HG03060 (cell line): Measurements from ENCODE around the gene ARHGEF28.

ENCODE experiments used
- ATAC-seq: cut with Tn5 transposase; IDR thresholded peaks from one replicate; pipeline ENCODE4 v1.9.1; 2021; ENCODE audit warnings: low read depth, moderate number of reproducible peaks; ENCODE audit not compliant: unreplicated experiment

ARHGEF28 gene

GRCh38 chr5:73727470-73727869 lies 101.5 kb downstream of the ARHGEF28 start:
- ATAC-seq = no peak

- no peak for ATAC-seq
Observed at GRCh38 chr5:73728493-73729273, 102.7 kb downstream of the ARHGEF28 start.

GRCh38 chr5:73729329-73729728 lies 103.3 kb downstream of the ARHGEF28 start:
- ATAC-seq = no peak

- no peak for ATAC-seq
Observed at GRCh38 chr5:73732045-73732444, 106.0 kb downstream of the ARHGEF28 start.

GRCh38 chr5:73733219-73733618 lies 107.2 kb downstream of the ARHGEF28 start:
- no peak for ATAC-seq

GRCh38 chr5:73735032-73735734 lies 109.2 kb downstream of the ARHGEF28 start:
- no peak for ATAC-seq

- ATAC-seq = no peak
Observed at GRCh38 chr5:73739650-73740049, 113.7 kb downstream of the ARHGEF28 start.

- no peak for ATAC-seq
Observed at GRCh38 chr5:73740274-73740790, 114.3 kb downstream of the ARHGEF28 start.

- ATAC-seq = no peak
Observed at GRCh38 chr5:73743161-73743560, 117.2 kb downstream of the ARHGEF28 start.

GRCh38 chr5:73745836-73746235 lies 119.8 kb downstream of the ARHGEF28 start:
- ATAC-seq = no peak

- no peak for ATAC-seq
Observed at GRCh38 chr5:73746608-73747007, 120.6 kb downstream of the ARHGEF28 start.

- no peak for ATAC-seq
Observed at GRCh38 chr5:73747696-73748380, 121.8 kb downstream of the ARHGEF28 start.

- no peak for ATAC-seq
Observed at GRCh38 chr5:73748510-73749400, 122.8 kb downstream of the ARHGEF28 start.

- ATAC-seq = no peak
Observed at GRCh38 chr5:73749485-73750270, 123.7 kb downstream of the ARHGEF28 start.

- ATAC-seq = no peak
Observed at GRCh38 chr5:73751254-73751914, 125.4 kb downstream of the ARHGEF28 start.

GRCh38 chr5:73754254-73754653 lies 128.3 kb downstream of the ARHGEF28 start:
- no peak for ATAC-seq

- no peak for ATAC-seq
Observed at GRCh38 chr5:73757416-73757815, 131.4 kb downstream of the ARHGEF28 start.

GRCh38 chr5:73759771-73760170 lies 133.8 kb downstream of the ARHGEF28 start:
- no peak for ATAC-seq
